Gastroesophageal sphincter (tissue), 4 donors: ENCODE results near the gene ITGAE. TPM values are rescaled to one million over a fixed set of nuclear protein-coding genes. Genes with fewer than 3 reads are reported as not detected.

ENCODE experiments used
- ATAC-seq: fragments of 150-250 bp; one replicate; pipeline ENCODE4 v1.9.1; 2016; ENCODE audit warnings: mild to moderate bottlenecking, moderate library complexity
- H3K27ac ChIP-seq, 4 donors: fragments of 200-600 bp; sonication (generic) in 3 of 4; 1 replicate in 3 of 4; 2 replicates in 1 of 4; pipeline ENCODE4 v1.5.1; 2016 to 2019
- H3K27me3 ChIP-seq: fragments of 200-600 bp; sonication (generic); one replicate; pipeline ENCODE4 v1.5.1; 2019
- H3K36me3 ChIP-seq, 2 donors: fragments of 200-600 bp; sonication (generic); one replicate each; pipeline ENCODE4 v1.5.1; 2019; ENCODE audit warnings: control low read depth in 1 of 2
- H3K4me1 ChIP-seq, 3 donors: fragments of 200-600 bp; sonication (generic); 1 replicate in 2 of 3; 2 replicates in 1 of 3; pipeline ENCODE4 v1.5.1; 2016 to 2019; ENCODE audit warnings: control low read depth in 2 of 3
- H3K4me3 ChIP-seq, 2 donors: fragments of 200-600 bp; sonication (generic); one replicate each; pipeline ENCODE4 v1.5.1; 2019; ENCODE audit warnings: mild to moderate bottlenecking in 1 of 2, moderate library complexity in 1 of 2
- H3K9me3 ChIP-seq, 3 donors: fragments of 200-600 bp; sonication (generic); one replicate each; pipeline ENCODE4 v1.5.1; 2017 to 2019; ENCODE audit warnings: control low read depth in 2 of 3
- CTCF ChIP-seq, 4 experiments: fragments of 200-600 bp in 2 of 4; fragments of 450-650 bp in 2 of 4; sonication (generic) in 1 of 4; IDR thresholded peaks; one replicate each; pipeline ENCODE4 v1.5.1; 2017 to 2019; ENCODE audit warnings: antibody characterized with exemption in 4 of 4, mild to moderate bottlenecking in 2 of 4, moderate library complexity in 2 of 4
- EP300 ChIP-seq: sonication (generic); formaldehyde crosslinking; IDR thresholded peaks from one replicate; pipeline ENCODE4 v1.6.1; 2017; ENCODE audit warnings: antibody characterized with exemption, mild to moderate bottlenecking
- POLR2A ChIP-seq, 2 donors: fragments of 450-650 bp; IDR thresholded peaks; one replicate each; pipeline ENCODE4 v1.6.1; 2017; ENCODE audit warnings: antibody characterized with exemption in 2 of 2, mild to moderate bottlenecking in 2 of 2, moderate library complexity in 1 of 2
- POLR2AphosphoS5 ChIP-seq: sonication (generic); formaldehyde crosslinking; IDR thresholded peaks from one replicate; pipeline ENCODE4 v1.6.1; 2017; ENCODE audit warnings: antibody characterized with exemption
- WGBS, 2 donors: methylation state at CpG; one replicate each; pipeline ENCODE4 v1.1.5; 2018; ENCODE audit warnings: low coverage in 1 of 2; 5-methylcytosine and 5-hydroxymethylcytosine counted together
- total RNA-seq, 4 donors: library from RNA; depleted of rRNA; stranded (reverse); fragments of >200 nt; gene quantifications; one replicate each; pipeline ENCODE4 v1.1.0, GENCODE V29; 2016

The ITGAE gene
- total RNA-seq, 4 donors from 2014 or later = 20.3 to 35.2 (median 21.7) TPM

- Histone ChIP-seq H3K27me3 (peaks cover 54% of the 10 kb centered on the region), H3K9me3 (peaks cover 0 to 13% (median 0%) of the 10 kb centered on the region in 3 donors), H3K4me1 (peaks cover 0 to 24% (median 9%) of the 10 kb centered on the region in 3 donors), H3K27ac (no peak overlapping the region), H3K4me3 (no peak overlapping the region), H3K36me3 (no peaks in the 10 kb centered on the region)
- no peak for ATAC-seq
- TF ChIP-seq CTCF (IDR thresholded peaks at IDR 0.05) (no peak), EP300 (no peak), POLR2A (IDR thresholded peaks at IDR 0.05) (no peak), POLR2AphosphoS5 (no peak)
- no CpG with 5 or more reads among the region's 4 CpGs for WGBS, 2 donors
Observed at GRCh38 chr17:3698139-3698538, 102.8 kb downstream of the ITGAE start.

GRCh38 chr17:3697103-3697476 lies 103.9 kb downstream of the ITGAE start:
- Histone ChIP-seq H3K36me3 (no peaks in the 10 kb centered on the region), H3K4me1 (peaks cover 0 to 24% (median 9%) of the 10 kb centered on the region in 3 donors), H3K27me3 (peaks cover 64% of the 10 kb centered on the region), H3K4me3 (no peak overlapping the region), H3K27ac (no peak overlapping the region), H3K9me3 (peaks cover 0 to 13% (median 0%) of the 10 kb centered on the region in 3 donors)
- no peak for ATAC-seq
- WGBS, 2 donors = 22 to 67% methylated on average over 3 of the region's 12 CpGs
- no peak for TF ChIP-seq CTCF (IDR thresholded peaks at IDR 0.05)
- no peak for TF ChIP-seq POLR2A (IDR thresholded peaks at IDR 0.05)
- no peak for TF ChIP-seq EP300
- TF ChIP-seq POLR2AphosphoS5 = no peak

- ATAC-seq = peak; percentile 31
- TF ChIP-seq POLR2A (IDR thresholded peaks at IDR 0.05) (no peak), CTCF (IDR thresholded peaks at IDR 0.05) (no peak), EP300 (no peak), POLR2AphosphoS5 (no peak)
- H3K4me1 ChIP-seq = peaks cover 0 to 24% (median 9%) of the 10 kb centered on the region in 3 donors
- no peak within 1 kb of the TSS for H3K27ac ChIP-seq
- H3K9me3 ChIP-seq = peaks cover 0 to 13% (median 0%) of the 10 kb centered on the region in 3 donors
- H3K36me3 ChIP-seq = no peaks in the 10 kb centered on the region
- 0% methylated on average over 3 of the region's 65 CpGs; no CpG with 5 or more reads in 1 of the 2 donors for WGBS, 2 donors
- peaks cover 76% of the 10 kb centered on the region for H3K27me3 ChIP-seq
- peak within 1 kb of the TSS in 1 of 2 donors; percentile 48 for H3K4me3 ChIP-seq
Observed at GRCh38 chr17:3695723-3696411, 105.1 kb downstream of the ITGAE start, which contains the start of gene P2RX5. P2RX5 (minus strand) TSS chr17:3696155; CDS start chr17:3696005, 150 bp downstream.

GRCh38 chr17:3695129-3695722 lies 105.8 kb downstream of the ITGAE start:
- no peaks in the 10 kb centered on the region for H3K36me3 ChIP-seq
- H3K4me1 ChIP-seq = peaks cover 0 to 24% (median 9%) of the 10 kb centered on the region in 3 donors
- ATAC-seq = no peak
- H3K27me3 ChIP-seq = peaks cover 83% of the 10 kb centered on the region
- 0 to 14% methylated on average over 1 to 4 of the region's 17 CpGs for WGBS, 2 donors
- no peak for TF ChIP-seq POLR2A (IDR thresholded peaks at IDR 0.05)
- TF ChIP-seq CTCF (IDR thresholded peaks at IDR 0.05) = no peak
- no peak for TF ChIP-seq POLR2AphosphoS5
- no peak for TF ChIP-seq EP300
- H3K9me3 ChIP-seq = peaks cover 0 to 13% (median 0%) of the 10 kb centered on the region in 3 donors
- H3K27ac ChIP-seq = no peak overlapping the region
- peak overlapping the region in 1 of 2 donors; percentile 48 for H3K4me3 ChIP-seq
